Measurements from ENCODE around the gene GARIN1A.

DNA sequence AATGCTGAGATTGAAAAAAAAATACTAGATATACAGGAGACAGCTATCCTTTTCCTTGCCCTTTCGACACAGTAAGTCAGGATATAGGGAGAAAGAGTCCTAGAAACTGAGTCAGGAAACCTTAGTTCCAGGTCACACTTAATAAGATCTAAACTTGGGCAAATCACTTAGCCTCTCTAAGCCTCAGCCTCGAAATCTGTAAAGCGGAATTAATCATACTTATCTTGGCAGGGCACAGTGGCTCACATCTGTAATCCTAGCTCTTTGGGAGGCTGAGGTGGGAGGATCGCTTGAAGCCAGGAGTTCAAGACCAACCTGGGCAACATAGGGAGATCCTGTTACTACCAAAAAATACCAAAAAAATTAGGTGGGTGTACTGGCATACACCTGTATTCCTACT, 4.6 kb downstream of the GARIN1A start:
- TF ChIP-seq, protein P1, sequence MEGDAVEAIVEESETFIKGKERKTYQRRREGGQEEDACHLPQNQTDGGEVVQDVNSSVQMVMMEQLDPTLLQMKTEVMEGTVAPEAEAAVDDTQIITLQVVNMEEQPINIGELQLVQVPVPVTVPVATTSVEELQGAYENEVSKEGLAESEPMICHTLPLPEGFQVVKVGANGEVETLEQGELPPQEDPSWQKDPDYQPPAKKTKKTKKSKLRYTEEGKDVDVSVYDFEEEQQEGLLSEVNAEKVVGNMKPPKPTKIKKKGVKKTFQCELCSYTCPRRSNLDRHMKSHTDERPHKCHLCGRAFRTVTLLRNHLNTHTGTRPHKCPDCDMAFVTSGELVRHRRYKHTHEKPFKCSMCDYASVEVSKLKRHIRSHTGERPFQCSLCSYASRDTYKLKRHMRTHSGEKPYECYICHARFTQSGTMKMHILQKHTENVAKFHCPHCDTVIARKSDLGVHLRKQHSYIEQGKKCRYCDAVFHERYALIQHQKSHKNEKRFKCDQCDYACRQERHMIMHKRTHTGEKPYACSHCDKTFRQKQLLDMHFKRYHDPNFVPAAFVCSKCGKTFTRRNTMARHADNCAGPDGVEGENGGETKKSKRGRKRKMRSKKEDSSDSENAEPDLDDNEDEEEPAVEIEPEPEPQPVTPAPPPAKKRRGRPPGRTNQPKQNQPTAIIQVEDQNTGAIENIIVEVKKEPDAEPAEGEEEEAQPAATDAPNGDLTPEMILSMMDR (conservative IDR thresholded peaks at IDR 0.05; ENCODE audit: low read depth, low read length): no peak
- TF ChIP-seq EZH2 (IDR thresholded peaks at IDR 0.05; ENCODE audit: low read length, unreplicated experiment): no peak

Measured in PC-3 (cell line).